Sigmoid colon (tissue), 4 donors: ENCODE results near the gene NEURL2.

Experiments used
- POLR2A ChIP-seq, 2 donors: fragments of 450-650 bp; IDR thresholded peaks; one replicate each; pipeline ENCODE4 v1.6.1; 2016; ENCODE audit warnings: antibody characterized with exemption in 2 of 2, mild to moderate bottlenecking in 2 of 2, moderate library complexity in 2 of 2
- POLR2AphosphoS5 ChIP-seq, 4 donors: sonication (generic); formaldehyde crosslinking; IDR thresholded peaks; one replicate each; pipeline ENCODE4 v1.6.1; 2017; ENCODE audit warnings: antibody characterized with exemption in 4 of 4
- TF ChIP-seq, protein P1 (sequence below), 4 experiments: fragments of 450-650 bp in 3 of 4; fragments of 200-600 bp in 1 of 4; IDR thresholded peaks; one replicate each; pipeline ENCODE4 v1.5.1; 2016 to 2019; ENCODE audit warnings: antibody characterized with exemption in 4 of 4, mild to moderate bottlenecking in 3 of 4, moderate library complexity in 2 of 4

DNA sequence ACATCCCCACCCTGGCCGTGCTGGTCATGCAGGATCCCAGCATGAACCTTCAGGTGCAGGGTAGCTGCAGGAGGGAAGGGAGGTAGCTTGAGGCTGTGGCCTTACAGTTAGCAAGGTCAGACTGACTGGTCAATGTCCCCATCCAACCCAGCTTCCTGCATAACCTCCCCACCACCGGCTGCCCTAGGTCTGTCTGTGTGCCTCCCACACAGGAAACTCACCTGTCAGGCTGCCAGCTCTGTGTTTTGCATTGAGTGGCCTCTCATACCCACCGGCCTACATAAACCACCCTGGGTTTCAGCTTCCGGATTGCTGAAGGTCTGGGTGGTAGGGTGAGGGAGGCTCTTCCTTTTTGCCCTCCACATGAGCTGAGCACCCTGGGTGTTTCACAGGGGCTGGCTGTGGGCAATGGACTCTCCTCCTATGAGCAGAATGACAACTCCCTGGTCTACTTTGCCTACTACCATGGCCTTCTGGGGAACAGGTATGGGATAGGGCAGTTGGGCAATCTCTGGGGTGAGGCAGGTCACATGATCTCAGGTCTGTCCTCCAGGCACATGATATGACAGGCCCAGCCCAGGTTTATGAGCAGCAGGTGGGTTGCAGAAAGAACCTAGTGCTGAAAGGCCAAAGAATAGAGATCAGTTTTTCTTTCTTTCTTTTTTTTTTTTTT lies 2.0 kb upstream of the NEURL2 start:
- TF ChIP-seq POLR2A (IDR thresholded peaks at IDR 0.05) (no peak), POLR2AphosphoS5 (IDR thresholded peaks at IDR 0.05) (peak in 1 of 4 donors; percentile 5)
- TF ChIP-seq, protein P1, sequence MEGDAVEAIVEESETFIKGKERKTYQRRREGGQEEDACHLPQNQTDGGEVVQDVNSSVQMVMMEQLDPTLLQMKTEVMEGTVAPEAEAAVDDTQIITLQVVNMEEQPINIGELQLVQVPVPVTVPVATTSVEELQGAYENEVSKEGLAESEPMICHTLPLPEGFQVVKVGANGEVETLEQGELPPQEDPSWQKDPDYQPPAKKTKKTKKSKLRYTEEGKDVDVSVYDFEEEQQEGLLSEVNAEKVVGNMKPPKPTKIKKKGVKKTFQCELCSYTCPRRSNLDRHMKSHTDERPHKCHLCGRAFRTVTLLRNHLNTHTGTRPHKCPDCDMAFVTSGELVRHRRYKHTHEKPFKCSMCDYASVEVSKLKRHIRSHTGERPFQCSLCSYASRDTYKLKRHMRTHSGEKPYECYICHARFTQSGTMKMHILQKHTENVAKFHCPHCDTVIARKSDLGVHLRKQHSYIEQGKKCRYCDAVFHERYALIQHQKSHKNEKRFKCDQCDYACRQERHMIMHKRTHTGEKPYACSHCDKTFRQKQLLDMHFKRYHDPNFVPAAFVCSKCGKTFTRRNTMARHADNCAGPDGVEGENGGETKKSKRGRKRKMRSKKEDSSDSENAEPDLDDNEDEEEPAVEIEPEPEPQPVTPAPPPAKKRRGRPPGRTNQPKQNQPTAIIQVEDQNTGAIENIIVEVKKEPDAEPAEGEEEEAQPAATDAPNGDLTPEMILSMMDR (IDR thresholded peaks at IDR 0.05), result no peak
